Keratinocyte (primary cell): ENCODE data around the gene ASCC3.
"Not testable (repeated sequence)": the region's sequence is repeated elsewhere in the genome, so short reads cannot be mapped to it uniquely, and the experiment has no call there.

Source experiments
- EZH2 ChIP-seq: IDR thresholded peaks from one replicate; pipeline ENCODE4 v1.6.1; 2012; ENCODE audit warnings: inconsistent platforms, mild to moderate bottlenecking, low read length, moderate library complexity
- TF ChIP-seq, protein P1 (sequence below), 3 experiments: IDR thresholded peaks in 1 of 3; conservative IDR thresholded peaks in 1 of 3; optimal IDR thresholded peaks in 1 of 3; 2 replicates in 2 of 3; 3 replicates in 1 of 3; pipeline versions ENCODE3 to v1.5.1; 2011; ENCODE audit warnings: low read length in 3 of 3, mild to moderate bottlenecking in 3 of 3, moderate library complexity in 2 of 3, control low read depth in 1 of 3, inconsistent platforms in 1 of 3; ENCODE audit not compliant: insufficient read depth in 2 of 3; ENCODE audit errors: extremely low read depth in 1 of 3

- TF ChIP-seq, protein P1, sequence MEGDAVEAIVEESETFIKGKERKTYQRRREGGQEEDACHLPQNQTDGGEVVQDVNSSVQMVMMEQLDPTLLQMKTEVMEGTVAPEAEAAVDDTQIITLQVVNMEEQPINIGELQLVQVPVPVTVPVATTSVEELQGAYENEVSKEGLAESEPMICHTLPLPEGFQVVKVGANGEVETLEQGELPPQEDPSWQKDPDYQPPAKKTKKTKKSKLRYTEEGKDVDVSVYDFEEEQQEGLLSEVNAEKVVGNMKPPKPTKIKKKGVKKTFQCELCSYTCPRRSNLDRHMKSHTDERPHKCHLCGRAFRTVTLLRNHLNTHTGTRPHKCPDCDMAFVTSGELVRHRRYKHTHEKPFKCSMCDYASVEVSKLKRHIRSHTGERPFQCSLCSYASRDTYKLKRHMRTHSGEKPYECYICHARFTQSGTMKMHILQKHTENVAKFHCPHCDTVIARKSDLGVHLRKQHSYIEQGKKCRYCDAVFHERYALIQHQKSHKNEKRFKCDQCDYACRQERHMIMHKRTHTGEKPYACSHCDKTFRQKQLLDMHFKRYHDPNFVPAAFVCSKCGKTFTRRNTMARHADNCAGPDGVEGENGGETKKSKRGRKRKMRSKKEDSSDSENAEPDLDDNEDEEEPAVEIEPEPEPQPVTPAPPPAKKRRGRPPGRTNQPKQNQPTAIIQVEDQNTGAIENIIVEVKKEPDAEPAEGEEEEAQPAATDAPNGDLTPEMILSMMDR (optimal IDR thresholded peaks at IDR 0.05 in 1 of 3, IDR thresholded peaks at IDR 0.05 in 1 of 3, conservative IDR thresholded peaks at IDR 0.05 in 1 of 3; ENCODE audit: extremely low read depth in 1 of 3, insufficient read depth in 2 of 3, low read length in 3 of 3): not testable (repeated sequence)
- TF ChIP-seq EZH2: not testable (repeated sequence)
These were observed 240.0 kb downstream of the ASCC3 start for GRCh38 chr6:100641147-100641546.
